ENCODE results near the gene LMX1B. TPM values are rescaled to one million over a fixed set of nuclear protein-coding genes. Genes with fewer than 3 reads are reported as not detected.

Gene LMX1B
- total RNA-seq, 1 donor from 2014 or later, result 0.21 TPM

- Histone ChIP-seq H3K9me3 (no peaks in the 10 kb centered on the region), H3K36me3 (no peaks in the 10 kb centered on the region), H3K4me3 (no peak overlapping the region), H3K4me1 (peaks cover 12% of the 10 kb centered on the region), H3K27me3 (ENCODE audit: low read depth) (peaks cover 100% of the 10 kb centered on the region), H3K27ac (no peak overlapping the region)
- DNase-seq (no peak), ATAC-seq (no peak)
- intact Hi-C loops (cut with DNase I), result no loop called here
- TF ChIP-seq CTCF (IDR thresholded peaks at IDR 0.05), result no peak
Observed at GRCh38 chr9:126619361-126620135, 5.8 kb downstream of the LMX1B start.

- Histone ChIP-seq H3K27me3 (ENCODE audit: low read depth) (peaks cover 100% of the 10 kb centered on the region), H3K9me3 (no peaks in the 10 kb centered on the region), H3K36me3 (no peaks in the 10 kb centered on the region), H3K4me3 (no peak overlapping the region), H3K27ac (no peak overlapping the region), H3K4me1 (peaks cover 10% of the 10 kb centered on the region)
- no peak for TF ChIP-seq CTCF (IDR thresholded peaks at IDR 0.05)
- intact Hi-C loops (cut with DNase I), result no loop called here
- no peak for ATAC-seq
- no peak for DNase-seq
Observed at GRCh38 chr9:126620478-126620877, 6.8 kb downstream of the LMX1B start.

GRCh38 chr9:126621061-126621918 lies 7.6 kb downstream of the LMX1B start:
- TF ChIP-seq CTCF (IDR thresholded peaks at IDR 0.05), result no peak
- ATAC-seq, result no peak
- Histone ChIP-seq H3K27ac (no peak overlapping the region), H3K4me1 (peaks cover 17% of the 10 kb centered on the region), H3K4me3 (no peak overlapping the region), H3K36me3 (no peaks in the 10 kb centered on the region), H3K9me3 (no peaks in the 10 kb centered on the region), H3K27me3 (ENCODE audit: low read depth) (peaks cover 100% of the 10 kb centered on the region)
- intact Hi-C loops (cut with DNase I), result no loop called here
- no peak for DNase-seq

- intact Hi-C loops (cut with DNase I), result no loop called here
- TF ChIP-seq CTCF (IDR thresholded peaks at IDR 0.05), result no peak
- DNase-seq, result no peak
- Histone ChIP-seq H3K4me3 (no peak overlapping the region), H3K27me3 (ENCODE audit: low read depth) (peaks cover 100% of the 10 kb centered on the region), H3K36me3 (no peaks in the 10 kb centered on the region), H3K27ac (no peak overlapping the region), H3K9me3 (no peaks in the 10 kb centered on the region), H3K4me1 (peaks cover 23% of the 10 kb centered on the region)
- no peak for ATAC-seq
Observed at GRCh38 chr9:126621919-126622735, 8.4 kb downstream of the LMX1B start.

GRCh38 chr9:126623314-126623666 lies 9.6 kb downstream of the LMX1B start:
- no peak overlapping the region for H3K27ac ChIP-seq
- no peak overlapping the region for H3K4me3 ChIP-seq
- H3K36me3 ChIP-seq, result no peaks in the 10 kb centered on the region

More at GRCh38 chr9:126623314-126623666, 9.6 kb downstream of the LMX1B start:
- Histone ChIP-seq H3K27me3 (ENCODE audit: low read depth) (peaks cover 100% of the 10 kb centered on the region), H3K4me1 (peaks cover 23% of the 10 kb centered on the region), H3K9me3 (no peaks in the 10 kb centered on the region)
- no peak for ATAC-seq
- DNase-seq, result no peak
- no peak for TF ChIP-seq CTCF (IDR thresholded peaks at IDR 0.05)
- intact Hi-C loops (cut with DNase I), result no loop called here
